Measurements from ENCODE around the gene HSD17B8.

HSD17B8 gene

DNA sequence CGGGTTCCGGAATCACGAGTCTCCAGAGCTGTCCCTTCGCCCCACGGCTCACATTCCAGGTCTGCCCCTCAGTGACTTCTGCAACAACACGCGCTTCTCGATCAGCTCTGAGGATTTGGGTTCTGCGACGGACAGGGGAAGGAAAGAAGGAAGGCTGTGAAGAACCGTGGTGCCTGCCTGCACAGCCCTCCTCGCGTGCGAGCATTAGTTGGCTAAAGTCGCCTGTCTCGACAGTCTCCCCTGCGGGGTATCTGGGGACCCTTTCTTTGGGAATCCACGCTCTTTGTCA is 44.1 kb downstream of the HSD17B8 start:
- DNase-seq (ENCODE audit: low spot score) = peak; percentile 57

DNA sequence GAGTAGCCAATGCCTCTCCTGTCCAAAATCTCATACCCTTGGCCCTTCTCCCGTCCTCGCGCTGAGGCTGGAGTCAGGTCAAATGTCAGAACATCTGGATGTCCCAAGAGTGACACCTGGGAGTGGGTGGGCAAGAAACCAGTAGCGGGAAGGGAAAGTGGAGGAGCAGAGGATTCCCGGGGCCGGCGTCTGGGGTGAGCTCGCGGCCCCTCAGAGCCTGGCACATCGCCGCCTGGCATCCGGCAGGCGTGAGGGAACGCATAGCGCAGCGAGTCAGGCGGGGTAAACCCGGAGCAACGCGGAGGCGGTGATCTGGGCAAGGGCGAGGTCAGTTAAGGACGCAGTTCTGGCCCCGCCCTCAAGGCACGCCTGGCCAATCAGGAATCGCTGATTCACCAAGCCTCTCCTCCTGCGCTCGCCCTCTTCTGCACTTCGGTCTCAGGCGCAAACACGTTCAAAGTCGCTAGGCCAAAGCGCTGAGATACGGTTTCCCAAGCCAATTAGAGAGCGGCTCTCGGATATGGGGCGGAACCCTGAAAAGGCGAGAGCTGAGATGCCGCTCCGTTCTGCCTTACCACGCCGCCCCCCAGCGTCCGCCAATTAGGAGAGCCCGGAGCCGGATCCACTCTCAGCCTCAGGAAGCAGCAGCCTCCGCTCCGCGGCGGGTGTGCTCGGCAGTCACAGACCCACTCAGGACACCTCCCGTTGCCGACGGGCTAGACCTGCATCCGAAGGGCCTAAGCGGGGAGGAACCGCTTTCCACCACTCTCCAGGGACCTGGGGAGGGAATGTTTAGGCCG is 44.7 kb downstream of the HSD17B8 start:
- peak; percentile 97 for DNase-seq (ENCODE audit: low spot score)

DNA sequence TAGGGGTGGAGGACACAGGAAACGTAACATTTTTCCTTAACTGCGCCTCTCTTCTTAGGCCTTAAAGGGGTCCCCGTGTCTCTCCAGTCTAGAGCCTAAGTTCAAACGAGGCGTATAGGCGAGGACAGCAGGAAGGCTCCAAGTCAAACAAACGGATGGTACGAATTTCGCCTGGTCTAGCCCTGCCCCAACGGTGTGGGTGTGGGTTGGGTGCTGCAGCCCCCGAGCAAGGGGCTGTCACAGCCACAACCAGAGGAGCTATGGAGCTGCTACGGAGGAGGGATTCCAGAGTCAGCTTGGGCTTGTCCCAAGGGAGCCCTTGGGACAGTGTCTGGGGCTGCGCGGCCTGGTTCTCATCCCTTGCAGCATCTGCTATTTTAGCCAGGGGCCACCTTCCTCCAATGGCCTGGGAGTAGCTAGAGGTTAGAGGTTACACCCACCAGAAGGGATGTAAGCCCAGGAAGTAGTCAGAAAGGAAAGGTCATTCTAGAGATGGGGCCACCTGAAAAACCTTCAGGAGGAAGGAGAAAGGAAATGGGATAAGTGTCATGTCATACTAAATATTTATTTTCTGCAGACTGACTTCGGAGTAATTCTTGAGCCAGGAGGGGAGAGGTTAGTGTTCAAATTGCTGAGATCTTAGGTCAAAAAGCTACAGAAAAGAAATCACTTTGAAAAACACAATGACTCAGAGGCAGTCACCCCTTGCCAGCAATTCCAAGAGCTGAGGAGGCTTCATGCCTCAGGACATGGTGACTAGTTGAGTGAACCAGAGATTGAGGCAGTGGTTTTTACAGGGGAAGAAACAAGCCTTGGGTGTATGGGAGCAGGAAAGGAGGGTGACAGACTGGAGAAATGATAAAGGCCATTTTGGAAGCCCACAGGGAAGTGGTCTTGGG is 45.5 kb downstream of the HSD17B8 start:
- DNase-seq (ENCODE audit: low spot score) = no peak

DNA sequence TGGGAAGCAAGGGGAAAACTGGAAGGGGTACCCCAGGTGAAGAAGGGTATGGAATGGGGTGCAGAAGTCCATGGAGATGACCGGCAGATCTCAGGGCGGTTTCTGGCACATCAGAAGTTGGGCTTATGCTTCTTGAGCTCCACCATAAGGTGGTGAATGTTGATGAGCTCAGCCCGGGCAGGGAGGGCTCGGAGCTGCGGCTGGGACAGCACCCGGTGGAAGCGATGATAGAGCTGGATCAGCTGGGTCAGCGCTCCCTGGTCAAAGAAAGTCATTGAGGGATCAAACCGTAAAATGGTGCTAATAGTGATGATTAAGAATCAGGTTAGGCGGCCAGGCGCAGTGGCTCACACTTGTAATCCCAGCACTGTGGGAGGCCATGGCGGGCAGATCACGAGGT is 46.3 kb downstream of the HSD17B8 start:
- no peak for DNase-seq (ENCODE audit: low spot score)

DNA sequence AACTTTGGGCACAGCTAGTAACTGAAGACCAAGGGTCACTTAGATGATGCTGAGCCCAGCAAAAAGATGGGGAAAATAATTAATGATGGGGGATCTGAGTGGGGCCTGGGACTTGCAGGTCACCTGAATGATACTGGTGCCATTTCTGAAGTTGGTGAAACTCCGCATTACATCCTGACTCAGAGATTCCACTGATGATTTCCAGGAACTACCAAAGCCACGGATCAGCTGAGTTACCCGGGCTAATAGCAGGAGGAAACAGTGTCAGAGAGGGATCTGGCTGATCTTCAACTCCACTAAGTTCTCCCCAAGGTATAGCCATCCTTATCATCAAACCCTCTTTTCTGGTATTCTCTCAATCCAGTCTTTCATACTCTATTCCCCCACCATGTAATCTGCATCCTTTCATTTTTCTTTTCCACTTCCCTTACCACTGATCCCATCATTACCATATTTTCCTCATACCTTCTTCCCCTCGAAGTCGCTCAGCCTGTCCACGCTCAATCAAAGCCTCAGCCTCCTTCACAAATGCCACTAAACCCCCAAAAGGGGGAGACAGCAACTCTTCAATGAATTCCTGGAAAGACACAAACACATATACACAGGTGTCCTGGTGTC is 47.0 kb downstream of the HSD17B8 start:
- no peak for DNase-seq (ENCODE audit: low spot score)

DNA sequence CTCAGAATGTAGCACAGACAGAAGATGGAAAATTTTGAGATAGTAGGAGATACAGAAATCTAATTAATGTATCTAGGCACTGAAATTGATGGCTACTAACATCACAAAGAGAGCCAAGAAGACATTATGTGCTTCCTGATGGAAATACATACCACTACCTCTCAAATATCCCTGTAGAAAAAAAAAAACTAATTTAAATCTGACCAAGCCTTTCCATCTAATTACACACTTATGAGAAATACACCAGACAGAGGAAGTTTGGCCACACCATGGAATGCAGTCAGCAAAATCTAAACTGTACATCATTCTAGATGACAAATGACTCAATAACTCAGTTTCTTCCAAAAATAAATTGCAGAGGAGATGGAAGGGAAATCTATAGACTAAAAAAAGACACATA is 48.3 kb downstream of the HSD17B8 start:
- no peak for DNase-seq (ENCODE audit: low spot score)

DNA sequence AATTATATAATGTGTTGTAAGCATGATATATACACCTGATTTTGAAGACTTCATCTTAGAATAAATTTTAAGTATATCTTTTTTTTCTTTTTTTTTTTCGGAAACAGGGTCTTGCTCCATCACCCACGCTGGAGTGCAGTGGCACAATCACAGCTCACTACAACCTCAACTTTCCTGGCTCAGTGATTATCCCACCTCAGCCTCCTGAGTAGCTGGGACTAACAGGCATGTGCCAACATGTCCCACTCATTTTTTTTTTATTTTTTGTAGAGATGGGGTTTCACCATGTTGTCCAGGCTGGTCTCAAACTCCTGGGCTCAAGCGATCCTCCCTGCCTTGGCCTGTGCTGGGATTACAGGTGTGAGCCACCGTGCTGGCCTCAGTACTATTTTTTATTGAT is 50.1 kb downstream of the HSD17B8 start:
- no peak for DNase-seq (ENCODE audit: low spot score)
